SK-N-MC (cell line): ENCODE results near the gene ACAP2.
"Not testable (repeated sequence)": the region's sequence is repeated elsewhere in the genome, so short reads cannot be mapped to it uniquely, and the experiment has no call there.

Source experiments
- DNase-seq: peaks from one replicate; pipeline ENCODE4 v3.0.0-alpha.2; 2011; ENCODE audit warnings: low read depth, low spot score
- H3K27ac ChIP-seq: fragments of 200-600 bp; sonication (generic); 2 replicates; pipeline ENCODE4 v1.5.1; 2016; ENCODE audit warnings: mixed run types
- H3K36me3 ChIP-seq: fragments of 200-600 bp; sonication (generic); 2 replicates; pipeline ENCODE4 v1.6.1; 2017; ENCODE audit warnings: antibody characterized with exemption, low read length, mixed read lengths; ENCODE audit not compliant: insufficient read depth
- H3K4me3 ChIP-seq: fragments of 200-600 bp; sonication (generic); 2 replicates; pipeline ENCODE4 v1.5.1; 2016
- H3K9ac ChIP-seq: fragments of 200-600 bp; sonication (generic); 2 replicates; pipeline ENCODE4 v1.8.0; 2017; ENCODE audit warnings: mixed run types, mixed read lengths; ENCODE audit not compliant: insufficient read length
- H3K9me3 ChIP-seq: fragments of 200-600 bp; sonication (generic); 2 replicates; pipeline ENCODE4 v1.6.1; 2017; ENCODE audit warnings: low read depth, mild to moderate bottlenecking, antibody characterized with exemption, low read length, moderate library complexity, mixed read lengths
- EZH2 ChIP-seq: fragments of 200-600 bp; sonication (generic); IDR thresholded peaks from one replicate; pipeline ENCODE4 v1.6.1; 2017; ENCODE audit warnings: antibody characterized with exemption
- FOXP2 ChIP-seq: optimal IDR thresholded peaks from 2 replicates; pipeline ENCODE3; 2011; ENCODE audit warnings: mild to moderate bottlenecking, moderate library complexity; ENCODE audit not compliant: insufficient read depth; ENCODE audit errors: extremely low read length, control extremely low read depth
- POLR2AphosphoS5 ChIP-seq: IDR thresholded peaks from 2 replicates; pipeline ENCODE4 v1.6.1; 2012; ENCODE audit warnings: mild to moderate bottlenecking, low read depth, low read length, borderline replicate concordance

ACAP2 gene

GRCh38 chr3:195302431-195302830 lies 140.4 kb downstream of the ACAP2 start:
- no peak for TF ChIP-seq POLR2AphosphoS5
- no peak for TF ChIP-seq FOXP2
- no peak for TF ChIP-seq EZH2
- Histone ChIP-seq H3K9me3 (no peaks in the 10 kb centered on the region), H3K27ac (no peak overlapping the region), H3K36me3 (peaks cover 19% of the 10 kb centered on the region; the same call in 1 of the 2 replicates), H3K4me3 (no peak overlapping the region), H3K9ac (no peak overlapping the region)
- DNase-seq, result no peak

- Histone ChIP-seq H3K9me3 (no peaks in the 10 kb centered on the region), H3K4me3 (no peak overlapping the region), H3K36me3 (peaks cover 33% of the 10 kb centered on the region), H3K27ac (no peak overlapping the region), H3K9ac (no peak overlapping the region)
- TF ChIP-seq EZH2 (no peak), POLR2AphosphoS5 (no peak), FOXP2 (no peak)
- no peak for DNase-seq
Measured at GRCh38 chr3:195297446-195297845, 145.4 kb downstream of the ACAP2 start.

GRCh38 chr3:195296662-195297061 lies 146.2 kb downstream of the ACAP2 start:
- H3K4me3 ChIP-seq, result no peak overlapping the region
- DNase-seq, result no peak
- no peaks in the 10 kb centered on the region for H3K9me3 ChIP-seq
- H3K27ac ChIP-seq, result no peak overlapping the region
- no peak for TF ChIP-seq EZH2
- no peak for TF ChIP-seq FOXP2
- no peak for TF ChIP-seq POLR2AphosphoS5
- H3K9ac ChIP-seq, result no peak overlapping the region
- H3K36me3 ChIP-seq, result peaks cover 34% of the 10 kb centered on the region

- Histone ChIP-seq H3K36me3 (peaks cover 51% of the 10 kb centered on the region), H3K4me3 (no peak overlapping the region), H3K27ac (no peak overlapping the region), H3K9me3 (no peaks in the 10 kb centered on the region), H3K9ac (no peak overlapping the region)
- DNase-seq, result no peak
- TF ChIP-seq POLR2AphosphoS5 (no peak), FOXP2 (no peak), EZH2 (no peak)
Measured at GRCh38 chr3:195291121-195291520, 151.7 kb downstream of the ACAP2 start.

GRCh38 chr3:195290643-195291042 lies 152.2 kb downstream of the ACAP2 start:
- not testable (repeated sequence) for H3K4me3 ChIP-seq, H3K27ac ChIP-seq, DNase-seq, H3K9ac ChIP-seq, H3K9me3 ChIP-seq
- H3K36me3 ChIP-seq, result peaks cover 54% of the 10 kb centered on the region

GRCh38 chr3:195286115-195286872 lies 156.5 kb downstream of the ACAP2 start:
- Histone ChIP-seq H3K9me3 (no peaks in the 10 kb centered on the region), H3K4me3 (no peak overlapping the region), H3K36me3 (peaks cover 51% of the 10 kb centered on the region), H3K9ac (no peak overlapping the region), H3K27ac (no peak overlapping the region)
- DNase-seq, result no peak
- TF ChIP-seq POLR2AphosphoS5, result no peak
- no peak for TF ChIP-seq FOXP2
- TF ChIP-seq EZH2, result no peak

GRCh38 chr3:195285372-195285771 lies 157.4 kb downstream of the ACAP2 start:
- Histone ChIP-seq H3K4me3 (no peak overlapping the region), H3K27ac (no peak overlapping the region), H3K9ac (no peak overlapping the region), H3K9me3 (no peaks in the 10 kb centered on the region), H3K36me3 (peaks cover 47% of the 10 kb centered on the region)
- TF ChIP-seq FOXP2 (no peak), EZH2 (no peak), POLR2AphosphoS5 (no peak)
- DNase-seq, result no peak

- no peak for DNase-seq
- Histone ChIP-seq H3K9me3 (no peaks in the 10 kb centered on the region), H3K4me3 (no peak overlapping the region), H3K9ac (no peak overlapping the region), H3K36me3 (peaks cover 43% of the 10 kb centered on the region), H3K27ac (no peak overlapping the region)
- TF ChIP-seq FOXP2 (no peak), POLR2AphosphoS5 (no peak), EZH2 (no peak)
Measured at GRCh38 chr3:195284842-195285241, 158.0 kb downstream of the ACAP2 start.

- Histone ChIP-seq H3K36me3 (peaks cover 38% of the 10 kb centered on the region), H3K4me3 (no peak overlapping the region), H3K9me3 (no peaks in the 10 kb centered on the region), H3K27ac (no peak overlapping the region), H3K9ac (no peak overlapping the region)
- no peak for TF ChIP-seq FOXP2
- no peak for DNase-seq
Measured at GRCh38 chr3:195282961-195283360, 159.9 kb downstream of the ACAP2 start.
